GM12875 (cell line): ENCODE measurements around the gene MAGI3.

ENCODE experiments used
- H3K4me3 ChIP-seq: one replicate; pipeline ENCODE4 v1.5.1; 2011; ENCODE audit warnings: low read depth, low read length, control low read depth
- TF ChIP-seq, protein P1 (sequence below): IDR thresholded peaks from 2 replicates; pipeline ENCODE4 v1.5.1; 2011; ENCODE audit warnings: low read depth, mild to moderate bottlenecking, control low read depth, inconsistent platforms, low read length, moderate library complexity, borderline replicate concordance; ENCODE audit not compliant: insufficient read depth

The MAGI3 gene

DNA sequence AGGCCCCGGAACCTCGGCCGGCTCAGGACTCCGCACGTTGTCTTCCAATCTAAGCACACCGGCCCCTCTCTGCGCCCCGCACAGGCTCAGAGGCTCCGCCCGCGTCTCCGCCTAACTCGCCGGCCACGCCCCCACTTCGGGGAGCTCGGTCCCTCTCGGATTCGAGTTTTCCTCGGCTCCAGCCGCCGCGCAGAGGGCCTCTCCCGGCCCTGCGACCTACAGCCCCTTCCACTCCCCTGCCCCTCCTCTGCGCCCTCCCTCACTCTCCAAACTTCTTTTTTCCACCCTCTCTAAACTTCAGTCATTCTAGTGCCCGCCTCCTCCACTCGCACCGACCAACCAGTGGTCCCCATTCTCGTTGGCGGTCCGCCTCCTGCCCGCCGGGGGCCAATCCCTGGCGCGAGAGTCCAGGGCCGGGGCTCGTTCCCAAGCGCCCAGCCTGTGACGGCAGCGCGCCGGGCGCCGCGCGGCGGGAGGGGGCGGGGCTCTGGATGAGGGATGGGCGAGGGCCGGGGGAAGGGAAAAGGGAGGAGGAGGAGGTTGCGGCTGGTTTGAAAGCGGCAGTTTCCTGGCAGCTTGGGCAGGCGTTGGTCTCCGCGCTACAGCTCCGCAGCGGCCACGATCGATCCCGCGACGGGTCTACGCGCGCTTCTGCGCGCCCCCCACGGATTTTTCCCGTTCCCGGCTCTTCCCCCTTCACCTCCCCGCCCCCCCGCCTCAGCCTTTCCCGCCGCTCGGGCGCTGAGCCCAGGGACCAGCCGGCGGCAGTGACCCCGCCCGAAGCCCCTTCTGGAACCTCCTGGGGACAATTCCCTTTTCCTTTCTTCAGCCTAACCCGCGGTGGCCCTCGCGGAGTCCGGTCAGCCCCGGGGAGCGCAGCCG, at the start of gene MAGI3:
Gene MAGI3 (plus strand): TSS at position 563 of the 882 bp plus-strand sequence. CDS start 519 bp downstream, outside the sequence.
- peak within 1 kb of the TSS; percentile 61 for H3K4me3 ChIP-seq
- TF ChIP-seq, protein P1, sequence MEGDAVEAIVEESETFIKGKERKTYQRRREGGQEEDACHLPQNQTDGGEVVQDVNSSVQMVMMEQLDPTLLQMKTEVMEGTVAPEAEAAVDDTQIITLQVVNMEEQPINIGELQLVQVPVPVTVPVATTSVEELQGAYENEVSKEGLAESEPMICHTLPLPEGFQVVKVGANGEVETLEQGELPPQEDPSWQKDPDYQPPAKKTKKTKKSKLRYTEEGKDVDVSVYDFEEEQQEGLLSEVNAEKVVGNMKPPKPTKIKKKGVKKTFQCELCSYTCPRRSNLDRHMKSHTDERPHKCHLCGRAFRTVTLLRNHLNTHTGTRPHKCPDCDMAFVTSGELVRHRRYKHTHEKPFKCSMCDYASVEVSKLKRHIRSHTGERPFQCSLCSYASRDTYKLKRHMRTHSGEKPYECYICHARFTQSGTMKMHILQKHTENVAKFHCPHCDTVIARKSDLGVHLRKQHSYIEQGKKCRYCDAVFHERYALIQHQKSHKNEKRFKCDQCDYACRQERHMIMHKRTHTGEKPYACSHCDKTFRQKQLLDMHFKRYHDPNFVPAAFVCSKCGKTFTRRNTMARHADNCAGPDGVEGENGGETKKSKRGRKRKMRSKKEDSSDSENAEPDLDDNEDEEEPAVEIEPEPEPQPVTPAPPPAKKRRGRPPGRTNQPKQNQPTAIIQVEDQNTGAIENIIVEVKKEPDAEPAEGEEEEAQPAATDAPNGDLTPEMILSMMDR, result no peak

DNA sequence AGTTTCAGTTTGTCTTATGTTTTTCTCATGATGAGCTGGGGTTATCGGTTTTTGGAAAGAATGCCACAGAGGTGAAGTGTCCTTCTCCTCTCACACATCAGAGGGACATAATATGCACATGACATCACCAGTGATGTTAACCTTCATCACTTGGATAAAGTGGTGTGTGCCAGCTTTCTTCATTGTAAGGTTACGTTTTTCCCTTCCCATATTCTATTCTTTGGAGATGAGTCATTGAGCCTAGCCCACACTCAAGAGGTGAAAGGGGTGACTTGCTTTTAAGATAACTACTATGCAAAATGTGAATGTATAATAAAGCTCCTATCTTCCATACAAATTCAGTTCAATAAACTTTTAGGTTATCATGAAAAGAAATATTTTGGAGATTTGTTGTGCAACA, 36.7 kb upstream of the MAGI3 start:
- TF ChIP-seq, protein P1, result no peak
- no peak overlapping the region for H3K4me3 ChIP-seq

DNA sequence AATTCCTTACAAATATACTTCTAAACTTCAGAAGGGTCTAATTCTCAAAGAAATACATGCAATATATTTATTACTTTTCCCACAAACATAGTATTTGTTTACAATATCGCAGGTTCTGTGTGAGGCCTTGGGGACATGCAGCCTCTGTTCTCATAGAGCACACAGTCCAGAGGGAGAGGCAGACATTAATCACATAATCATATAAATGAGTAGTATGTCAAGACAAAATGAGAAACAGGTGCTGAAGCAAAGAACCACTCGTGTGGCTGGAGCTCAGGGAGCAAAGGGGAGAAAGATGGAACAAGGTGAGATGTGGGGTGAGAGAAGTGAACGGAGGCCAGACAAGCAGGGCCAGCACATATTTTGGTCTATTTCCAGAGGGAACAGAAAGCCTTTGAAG, 26.4 kb upstream of the MAGI3 start:
- no peak overlapping the region for H3K4me3 ChIP-seq
- TF ChIP-seq, protein P1, result no peak

DNA sequence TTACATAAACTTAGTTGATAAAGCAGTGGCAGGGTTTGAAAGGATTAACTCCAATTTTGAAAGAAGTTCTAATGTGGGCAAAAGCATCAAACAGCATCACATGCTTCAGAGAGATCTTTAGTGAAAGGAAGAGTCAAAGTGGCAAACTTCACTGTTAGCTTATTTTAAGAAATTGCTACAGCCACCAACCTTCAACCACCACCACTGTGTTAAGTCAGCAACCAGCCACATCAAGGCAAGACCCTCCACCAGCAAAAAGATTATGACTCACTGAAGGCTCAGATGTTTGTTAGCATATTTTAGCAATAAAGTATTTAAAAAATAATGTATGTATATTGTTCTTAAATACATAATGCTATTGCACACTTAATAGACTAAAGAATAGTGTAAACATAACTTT, 21.3 kb upstream of the MAGI3 start:
- no peak overlapping the region for H3K4me3 ChIP-seq
- TF ChIP-seq, protein P1, result no peak

DNA sequence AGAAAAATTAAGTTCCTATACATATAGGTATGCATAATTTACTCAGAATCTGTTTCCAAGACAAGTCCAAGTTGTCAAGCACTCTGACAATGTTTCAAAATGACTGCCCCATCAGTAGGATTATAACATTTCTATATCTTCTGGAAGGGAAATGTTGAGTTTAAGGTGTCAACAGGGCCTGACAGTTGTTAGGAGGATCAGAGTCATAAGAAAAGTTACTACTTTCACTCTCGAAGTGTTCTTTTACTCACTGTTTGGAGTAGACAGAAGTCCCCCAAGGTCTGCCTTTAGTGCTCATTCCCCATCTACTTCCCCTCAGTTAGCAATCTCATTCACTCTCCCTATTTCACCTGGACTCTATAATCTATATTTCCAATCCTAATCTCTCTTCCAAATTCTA, 20.6 kb upstream of the MAGI3 start:
- no peak overlapping the region for H3K4me3 ChIP-seq

DNA sequence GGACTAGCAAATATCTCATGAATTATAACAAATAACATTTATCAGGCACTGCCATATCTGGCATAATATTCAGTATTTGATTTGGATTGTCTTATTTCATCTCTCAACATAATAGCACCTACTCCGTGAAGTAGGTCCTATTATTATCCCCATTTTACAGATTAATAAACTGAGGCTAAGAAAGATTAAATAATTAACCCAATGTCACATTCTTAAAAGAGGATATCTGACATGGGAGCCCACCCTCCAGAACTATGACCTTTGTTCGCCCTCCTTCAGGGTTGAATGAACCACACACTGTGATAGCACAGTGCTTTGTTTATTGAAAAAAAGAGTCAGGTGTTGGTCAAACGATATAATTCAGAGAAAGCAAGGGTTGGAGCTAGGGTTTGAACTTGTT, 19.4 kb upstream of the MAGI3 start:
- TF ChIP-seq, protein P1, result no peak
- no peak overlapping the region for H3K4me3 ChIP-seq

More for the DNA sequence above, 20.6 kb upstream of the MAGI3 start:
- TF ChIP-seq, protein P1, result no peak

DNA sequence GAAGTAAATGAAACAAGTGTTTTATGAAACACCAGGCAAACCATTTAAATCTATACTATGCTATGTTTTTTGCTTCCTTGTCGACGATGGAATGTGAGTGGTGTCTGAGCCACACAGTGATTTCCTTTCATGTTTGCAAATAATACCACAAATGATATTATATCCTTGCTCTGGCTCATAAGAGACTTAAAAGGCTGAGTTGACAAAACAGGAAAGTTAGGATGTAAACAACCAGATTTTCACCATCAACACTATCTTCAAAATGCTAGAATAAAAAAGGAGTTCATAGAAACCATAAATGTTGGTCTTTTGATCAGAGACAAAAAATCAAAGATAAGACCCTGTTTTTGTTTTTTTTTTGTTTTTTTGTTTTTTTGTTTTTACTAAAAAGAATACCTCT, 17.8 kb upstream of the MAGI3 start:
- H3K4me3 ChIP-seq, result no peak overlapping the region

More for the DNA sequence above, 17.8 kb upstream of the MAGI3 start:
- TF ChIP-seq, protein P1, result no peak
